Dedifferentiated amniotic fluid mesenchymal stem cell (primary cell): ENCODE data around the gene PGLYRP2.
"Not testable (repeated sequence)": the region's sequence is repeated elsewhere in the genome, so short reads cannot be mapped to it uniquely, and the experiment has no call there.

Experiments used
- DNase-seq: peaks from one replicate; pipeline ENCODE4 v3.0.0-alpha.2; 2016; ENCODE audit errors: extremely low spot score

PGLYRP2 gene

GRCh38 chr19:15487038-15487437 is 7.7 kb upstream of the PGLYRP2 start:
- no peak for DNase-seq

- DNase-seq = not testable (repeated sequence)
These were observed 6.5 kb upstream of the PGLYRP2 start for GRCh38 chr19:15485768-15486167.

DNA sequence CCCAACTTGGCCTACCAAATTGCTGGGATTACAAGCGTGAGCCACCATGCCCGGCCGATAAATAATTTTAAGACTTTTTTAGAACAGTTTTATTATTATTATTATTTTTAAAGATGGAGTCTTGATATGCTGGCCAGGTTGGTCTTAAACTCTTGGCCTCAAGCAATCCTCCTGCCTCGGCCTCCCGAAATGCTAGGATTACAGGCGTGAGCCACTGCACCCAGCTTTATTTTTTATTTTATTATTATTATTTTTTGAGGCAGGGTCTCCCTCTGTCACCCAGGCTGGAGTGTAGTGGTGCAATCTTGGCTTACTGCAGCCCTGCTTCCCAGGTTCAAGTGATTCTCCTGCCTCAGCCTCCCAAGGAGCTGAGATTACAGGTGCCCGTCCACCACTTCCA is 1.7 kb upstream of the PGLYRP2 start:
- not testable (repeated sequence) for DNase-seq

DNA sequence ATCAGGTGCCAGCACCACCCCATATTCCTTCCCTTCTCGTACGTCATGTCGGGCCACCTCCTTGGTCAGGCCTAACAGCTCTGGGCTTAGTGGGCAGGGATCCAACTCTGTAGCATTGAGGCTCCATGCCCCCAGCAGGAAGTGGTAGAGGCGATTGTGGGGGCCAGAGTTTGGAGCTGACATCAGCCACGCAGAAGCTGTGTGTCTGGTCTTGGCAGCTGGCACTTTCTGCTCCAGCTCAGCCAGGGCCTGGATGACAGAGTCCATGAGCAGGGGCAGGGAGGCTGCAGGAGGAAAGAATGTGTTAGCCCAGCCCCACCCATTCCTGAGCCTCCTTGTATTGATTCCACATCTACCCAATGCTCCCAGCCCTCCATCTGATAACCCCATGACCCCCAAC is 3.0 kb downstream of the PGLYRP2 start:
- no peak for DNase-seq

- no peak for DNase-seq
These were observed 3.7 kb downstream of the PGLYRP2 start for GRCh38 chr19:15475611-15476010.

DNA sequence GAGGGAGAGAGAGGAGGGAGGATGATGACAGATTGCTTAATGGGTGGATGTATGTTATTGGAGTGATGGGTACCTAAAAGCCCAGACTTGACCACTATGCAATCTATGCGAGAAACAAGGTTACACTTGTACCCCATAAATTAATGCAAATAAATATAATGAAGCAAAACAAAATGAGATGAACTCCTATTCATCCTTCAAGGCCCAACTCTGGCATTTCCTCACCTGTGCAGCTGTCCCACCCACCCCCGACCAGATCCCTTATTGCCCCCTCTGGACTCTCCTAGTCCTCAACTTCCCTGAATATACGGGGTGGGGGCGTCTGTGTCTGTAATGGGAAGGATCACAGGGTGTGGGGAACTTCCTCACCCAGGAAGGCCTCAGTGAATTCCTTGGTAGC is 4.1 kb downstream of the PGLYRP2 start:
- DNase-seq = no peak

DNA sequence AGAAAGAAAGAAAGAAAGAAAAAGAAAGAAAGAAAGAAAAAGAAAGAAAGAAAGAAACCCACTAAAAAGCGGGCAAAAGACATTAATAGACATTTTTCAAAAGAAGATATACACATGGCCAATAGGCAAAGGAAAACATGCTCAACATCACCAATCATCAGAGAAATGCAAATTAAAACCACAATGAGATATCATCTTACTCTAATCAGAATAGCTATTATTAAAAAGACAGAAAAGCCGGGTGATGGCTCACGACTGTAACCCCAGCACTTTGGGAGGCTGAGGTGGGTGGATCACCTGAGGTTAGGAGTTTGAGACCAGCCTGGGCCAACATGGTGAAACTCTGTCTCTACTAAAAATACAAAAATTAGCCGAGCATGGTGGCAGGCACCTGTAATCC is 5.5 kb downstream of the PGLYRP2 start:
- not testable (repeated sequence) for DNase-seq

DNA sequence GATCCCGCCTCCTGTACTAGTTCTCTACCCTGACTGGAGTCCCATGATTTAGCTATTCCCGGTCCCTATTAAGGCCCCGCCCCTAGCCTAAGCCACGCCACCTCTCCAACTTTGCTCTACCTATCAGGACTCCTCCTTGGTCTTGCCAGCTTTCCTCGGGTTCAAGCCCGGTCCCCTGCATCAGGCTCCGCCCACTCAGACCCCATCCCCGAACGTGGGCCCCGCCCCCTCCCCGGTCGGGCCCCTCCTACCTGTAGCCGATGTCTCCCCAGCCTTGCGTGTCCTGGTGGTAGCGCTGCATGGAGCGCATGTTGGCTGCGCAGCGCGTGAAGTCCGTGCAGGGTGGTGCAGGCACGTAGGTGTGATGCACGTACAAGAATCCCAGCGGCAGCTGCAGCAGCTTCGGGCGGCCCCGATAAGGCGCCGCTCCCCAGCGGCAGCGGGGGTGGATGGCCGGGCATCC is 7.6 kb downstream of the PGLYRP2 start:
- no peak for DNase-seq

DNA sequence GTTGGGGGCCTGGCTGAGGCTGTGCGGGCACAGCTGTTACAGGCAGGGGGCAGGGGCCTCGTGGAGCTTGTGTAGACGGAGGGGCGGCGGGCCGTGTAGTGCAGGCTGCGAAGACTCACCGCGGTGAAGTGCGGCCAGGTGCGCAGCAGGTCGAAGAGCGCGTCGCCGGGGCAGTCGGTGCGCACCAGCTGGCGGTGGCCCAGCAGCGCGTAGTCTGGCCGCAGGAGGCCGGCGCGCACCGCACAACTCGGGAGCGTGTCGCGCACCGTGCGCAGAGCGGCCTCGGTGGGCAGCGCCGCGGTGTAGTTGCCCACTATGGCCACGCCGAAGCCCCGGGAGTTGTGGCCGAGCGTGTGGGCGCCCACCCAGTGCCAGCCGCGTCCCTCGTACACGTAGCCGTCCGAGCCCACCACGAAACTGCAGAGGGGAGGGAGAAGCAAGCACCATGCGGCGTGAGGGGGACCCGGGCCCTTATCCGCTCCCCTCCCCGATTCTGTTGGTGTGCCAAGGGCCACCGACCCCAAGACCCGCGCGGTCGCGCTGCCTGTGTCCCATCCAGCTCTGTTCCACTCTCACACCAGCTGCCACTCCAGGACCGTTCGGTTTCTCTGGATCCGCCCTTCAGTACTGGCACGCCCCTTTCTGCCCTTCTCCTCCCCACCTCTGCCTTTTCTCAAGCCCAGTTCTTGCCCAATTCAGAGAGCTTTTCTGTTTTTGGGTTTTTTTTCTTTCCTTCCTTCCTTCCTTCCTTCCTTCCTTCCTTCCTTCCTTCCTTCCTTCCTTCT is 9.6 kb downstream of the PGLYRP2 start:
- DNase-seq = no peak

DNA sequence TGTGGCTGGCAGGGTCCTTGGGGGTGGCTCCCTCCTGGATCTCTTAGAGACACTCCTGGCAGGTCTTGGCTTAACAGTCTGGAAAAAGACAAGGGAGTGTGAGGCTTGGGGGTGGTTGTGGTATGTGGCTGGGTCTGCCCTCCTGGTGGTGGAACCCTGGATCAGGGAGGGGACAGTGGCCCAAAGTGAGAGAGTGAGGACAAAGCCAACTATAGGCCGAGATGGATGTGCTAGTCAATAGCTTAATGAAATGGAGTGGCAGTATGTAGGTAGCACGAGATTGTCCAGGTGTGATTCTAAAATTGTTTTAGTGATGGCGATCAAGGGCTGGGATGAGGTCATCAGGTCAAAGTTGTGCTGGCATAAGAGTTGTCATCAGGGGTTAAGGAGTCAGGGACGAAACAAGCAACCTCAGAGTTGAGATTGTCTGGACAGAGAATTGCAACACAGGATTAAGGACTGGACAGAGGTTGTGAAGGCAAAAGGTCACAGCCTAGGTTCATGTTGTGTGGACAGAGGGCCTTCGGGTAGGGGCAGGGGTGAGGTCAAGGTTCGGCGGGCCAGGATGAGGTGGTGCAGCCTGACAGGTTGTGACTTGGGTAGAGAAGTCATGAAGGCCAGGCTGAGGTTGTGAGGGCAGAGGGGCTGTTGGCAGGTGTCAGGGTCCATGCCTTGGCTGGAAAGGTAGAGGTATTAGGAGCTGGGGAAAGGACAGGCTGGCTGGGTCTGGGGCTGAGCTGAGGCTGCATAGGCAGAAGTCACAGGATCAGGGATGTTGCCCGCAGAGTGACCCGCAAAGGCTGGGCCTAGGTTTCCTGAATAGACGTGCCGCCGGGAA is 10.4 kb downstream of the PGLYRP2 start:
- DNase-seq = no peak

DNA sequence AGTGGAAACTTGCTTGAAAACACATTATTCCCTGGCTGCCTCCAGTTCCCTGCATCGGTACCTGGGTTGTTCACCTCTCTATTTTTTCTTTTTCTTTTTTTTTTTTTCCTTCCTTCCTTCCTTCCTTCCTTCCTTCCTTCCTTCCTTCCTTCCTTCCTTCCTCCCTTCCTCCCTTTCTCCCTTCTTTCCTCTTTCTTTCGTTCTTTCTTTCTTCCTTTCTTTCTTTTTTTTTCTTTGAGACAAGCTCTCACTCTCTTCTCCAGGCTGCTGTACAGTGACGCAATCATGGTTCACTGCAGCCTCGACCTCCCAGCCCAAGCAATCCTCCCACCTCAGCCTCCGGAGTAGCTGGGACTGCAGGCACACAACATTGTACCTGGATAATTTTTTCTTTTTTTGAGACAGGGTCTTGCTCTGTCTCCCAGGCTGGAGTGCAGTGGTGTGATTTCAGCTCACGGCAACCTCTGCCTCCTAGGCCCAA is 11.5 kb downstream of the PGLYRP2 start:
- DNase-seq = no peak

- DNase-seq = no peak
These were observed 12.2 kb downstream of the PGLYRP2 start for GRCh38 chr19:15466851-15467733.

DNA sequence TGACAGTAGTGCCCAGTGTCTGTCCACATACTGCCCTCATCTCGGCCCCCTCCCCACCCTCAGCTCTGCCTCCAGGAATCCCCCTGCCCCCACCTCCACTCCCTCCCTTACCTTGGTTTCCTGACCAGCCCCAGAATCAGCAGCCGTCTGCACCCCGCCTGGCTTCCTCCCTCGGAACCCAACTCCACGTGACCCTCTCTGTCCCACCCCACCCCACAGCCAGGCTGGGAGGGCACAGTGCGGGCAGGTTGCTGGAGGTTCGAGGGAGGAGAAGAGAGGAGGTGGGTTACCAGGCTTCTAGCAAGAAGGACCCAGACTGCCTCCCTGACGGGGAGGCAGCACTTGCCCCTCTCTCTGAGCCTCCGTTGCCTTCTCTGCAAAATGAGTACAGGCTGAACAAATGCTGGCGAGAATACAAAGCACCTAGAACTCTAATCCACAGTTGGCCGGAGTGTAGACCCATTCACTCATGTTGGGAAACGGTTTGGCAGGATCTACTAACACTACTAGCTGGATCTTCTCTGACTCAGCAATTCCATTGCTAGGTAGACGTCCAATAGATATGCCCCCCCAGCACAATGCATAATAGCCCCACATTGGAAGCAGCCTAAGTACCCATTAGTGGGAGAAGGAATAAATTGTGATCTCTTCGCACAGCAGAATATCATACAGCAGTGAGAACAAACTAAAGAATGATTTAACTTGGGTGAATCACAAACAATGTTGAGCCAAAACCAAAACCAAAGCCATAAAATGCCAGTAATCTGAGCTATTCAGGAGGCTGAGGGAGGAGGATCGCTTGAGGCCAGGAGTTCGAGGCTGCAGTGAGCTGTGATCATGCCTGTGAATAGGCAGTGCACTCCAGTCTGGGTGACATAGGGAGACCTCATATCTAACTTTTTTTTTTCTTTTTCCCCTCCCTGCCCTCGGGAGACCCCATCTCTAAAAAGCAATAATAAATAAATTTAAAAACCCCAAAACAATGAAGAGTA is 14.6 kb downstream of the PGLYRP2 start, which contains the start of gene RASAL3:
RASAL3 (minus strand) TSS at position 151 of the 992 bp plus-strand sequence. CDS start 186 bp downstream, outside the sequence.
- DNase-seq = no peak

DNA sequence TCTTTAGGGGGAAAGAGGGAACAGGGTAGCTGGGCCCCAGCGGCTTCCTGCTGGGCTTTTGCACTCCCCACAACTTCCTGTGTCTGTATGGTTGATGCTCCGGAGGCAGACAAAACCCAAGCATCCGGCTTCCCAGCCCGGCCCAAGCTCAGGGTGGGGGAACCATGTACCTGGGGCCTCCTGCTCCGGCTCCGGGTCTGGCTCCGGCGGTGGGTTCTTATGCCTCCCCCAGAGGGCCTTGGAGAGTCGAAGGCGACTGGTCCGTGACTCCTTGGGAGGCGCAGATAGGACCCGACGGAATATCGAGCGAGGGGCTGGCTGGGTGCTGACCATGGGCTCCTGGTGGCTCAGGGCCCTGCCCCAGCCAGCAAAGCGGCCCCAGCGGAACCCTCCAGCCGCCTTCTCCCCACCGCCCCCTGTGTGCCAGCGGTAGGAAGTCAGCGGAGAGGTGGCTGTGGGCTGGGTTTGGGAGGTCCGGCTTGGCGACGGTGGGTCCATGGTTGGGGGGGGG is 15.4 kb downstream of the PGLYRP2 start:
- no peak for DNase-seq

GRCh38 chr19:15461694-15462093 is 17.6 kb downstream of the PGLYRP2 start:
- DNase-seq = no peak

DNA sequence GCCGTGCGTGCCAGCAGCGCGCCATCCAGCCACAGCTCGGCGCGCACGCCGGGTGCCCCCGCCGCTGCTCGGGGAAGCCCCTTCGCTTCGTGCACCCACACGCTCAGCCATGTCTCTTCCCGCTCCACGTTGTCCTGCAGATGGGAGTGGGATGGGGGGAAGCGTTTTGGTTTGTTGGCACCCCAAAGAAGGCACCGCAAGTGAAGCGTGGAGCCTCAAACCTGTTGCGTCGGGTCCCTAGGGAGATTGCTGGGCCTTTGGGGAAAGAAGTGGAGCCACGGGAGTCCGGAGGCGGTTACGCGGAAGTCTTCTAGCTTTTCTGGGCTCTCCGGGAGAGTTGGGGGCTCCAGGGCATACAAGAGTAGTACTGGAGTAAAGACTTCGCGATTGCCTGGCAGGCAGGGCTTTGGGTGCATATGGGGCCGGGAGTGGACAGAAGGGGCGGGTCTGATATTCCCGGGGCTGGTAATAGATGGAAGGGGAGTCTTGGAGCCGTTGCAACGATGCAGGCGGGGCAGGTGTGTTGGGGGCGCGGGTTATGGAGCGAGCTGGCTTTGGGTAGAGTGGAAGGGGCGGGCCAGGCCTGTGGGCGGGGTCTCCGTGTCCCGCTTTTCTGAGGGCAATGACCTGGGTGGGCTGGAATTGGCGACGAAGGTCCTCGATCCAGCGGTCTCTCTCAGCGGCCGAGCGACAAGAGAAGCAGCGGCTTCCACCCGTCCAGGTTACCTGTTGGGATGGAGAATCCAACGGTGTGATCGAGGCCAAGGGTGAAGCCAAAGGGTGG is 21.4 kb downstream of the PGLYRP2 start:
- no peak for DNase-seq

DNA sequence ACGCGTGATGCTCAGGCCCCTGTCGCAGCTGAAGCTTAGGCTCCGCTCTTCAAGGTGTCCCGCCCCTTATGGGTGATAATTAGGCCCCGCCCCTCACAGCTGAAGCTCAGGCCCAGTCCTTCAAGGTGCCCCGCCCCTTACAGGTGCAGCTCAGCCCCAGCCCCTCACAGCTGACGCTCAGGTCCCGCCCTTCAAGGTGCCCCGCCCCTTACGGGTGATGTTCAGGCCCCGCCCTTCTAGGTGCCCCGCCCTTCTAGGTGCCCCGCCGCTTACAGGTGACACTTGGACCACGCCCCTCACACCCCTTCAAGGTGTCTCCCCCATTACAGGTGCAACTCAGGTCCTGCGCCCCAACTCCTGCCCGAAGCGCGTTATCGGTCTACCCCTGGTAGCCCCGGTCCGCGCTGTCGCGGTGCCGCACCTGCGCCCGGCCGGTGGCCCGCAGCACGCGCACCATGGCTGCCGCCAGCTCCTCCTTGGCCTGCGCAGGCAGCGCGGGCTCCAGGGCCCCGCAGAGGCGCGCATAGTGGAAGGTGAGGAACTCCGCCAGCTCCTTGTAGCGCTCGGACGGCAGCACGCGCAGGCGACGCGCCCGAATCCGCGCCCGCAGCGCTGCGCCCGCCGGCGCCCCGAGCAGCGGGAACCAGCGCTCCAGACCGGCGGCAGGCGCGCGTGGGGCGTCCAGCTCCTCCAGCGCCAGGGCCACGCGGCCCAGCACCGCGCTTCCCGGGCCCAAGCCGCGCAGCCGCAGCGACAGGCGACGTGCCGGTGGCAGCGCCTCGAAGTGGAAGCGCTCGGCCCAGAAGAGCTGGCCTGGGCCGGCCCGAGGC is 22.2 kb downstream of the PGLYRP2 start:
- DNase-seq = no peak

DNA sequence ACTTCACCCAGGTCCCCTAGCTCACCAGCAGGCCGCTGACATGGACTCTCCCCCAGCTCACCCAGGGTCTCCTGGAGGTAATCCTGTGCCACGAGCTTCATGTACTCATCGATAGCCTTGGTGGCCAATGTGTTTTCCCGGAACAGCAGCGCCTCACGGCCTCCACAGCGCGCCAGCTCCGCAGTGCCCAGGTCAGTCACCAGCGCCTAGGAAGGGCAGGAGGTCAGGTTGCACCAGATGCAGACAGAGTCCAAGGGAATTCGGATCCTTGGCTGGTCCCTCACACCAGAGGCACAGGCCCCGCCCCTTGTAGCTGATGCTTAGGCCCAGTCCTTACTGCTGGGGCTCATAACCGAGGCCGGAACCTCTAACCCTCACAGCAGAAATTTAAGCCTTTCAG is 22.9 kb downstream of the PGLYRP2 start:
- DNase-seq = no peak
